Fibroblast of lung (primary cell): ENCODE data around the gene PLS3.

Source experiments
- CTCF ChIP-seq, 2 donors: IDR thresholded peaks in 1 of 2; conservative IDR thresholded peaks in 1 of 2; 1 replicate in 1 of 2; 2 replicates in 1 of 2; pipeline ENCODE4 v1.5.1; 2011 to 2012; ENCODE audit warnings: low read length in 2 of 2, control low read depth in 1 of 2, inconsistent platforms in 1 of 2, low read depth in 1 of 2, mild to moderate bottlenecking in 1 of 2
- EZH2 ChIP-seq: IDR thresholded peaks from 2 replicates; pipeline ENCODE4 v1.5.1; 2012; ENCODE audit warnings: low read length, control low read depth, mild to moderate bottlenecking; ENCODE audit errors: missing control alignments

- TF ChIP-seq CTCF (conservative IDR thresholded peaks at IDR 0.05 in 1 of 2, IDR thresholded peaks at IDR 0.05 in 1 of 2; ENCODE audit: low read depth in 1 of 2, low read length in 2 of 2) (no peak), EZH2 (no peak)
Observed at GRCh38 chrX:115535421-115535820, 25.6 kb upstream of the PLS3 start.
